Measurements from ENCODE around the gene GNAL. TPM values are rescaled to one million over a fixed set of nuclear protein-coding genes. Genes with fewer than 3 reads are reported as not detected.
"Not testable (repeated sequence)": the region's sequence is repeated elsewhere in the genome, so short reads cannot be mapped to it uniquely, and the experiment has no call there.

GNAL gene
- total RNA-seq, 1 donor from 2014 or later: 5.1 TPM

DNA sequence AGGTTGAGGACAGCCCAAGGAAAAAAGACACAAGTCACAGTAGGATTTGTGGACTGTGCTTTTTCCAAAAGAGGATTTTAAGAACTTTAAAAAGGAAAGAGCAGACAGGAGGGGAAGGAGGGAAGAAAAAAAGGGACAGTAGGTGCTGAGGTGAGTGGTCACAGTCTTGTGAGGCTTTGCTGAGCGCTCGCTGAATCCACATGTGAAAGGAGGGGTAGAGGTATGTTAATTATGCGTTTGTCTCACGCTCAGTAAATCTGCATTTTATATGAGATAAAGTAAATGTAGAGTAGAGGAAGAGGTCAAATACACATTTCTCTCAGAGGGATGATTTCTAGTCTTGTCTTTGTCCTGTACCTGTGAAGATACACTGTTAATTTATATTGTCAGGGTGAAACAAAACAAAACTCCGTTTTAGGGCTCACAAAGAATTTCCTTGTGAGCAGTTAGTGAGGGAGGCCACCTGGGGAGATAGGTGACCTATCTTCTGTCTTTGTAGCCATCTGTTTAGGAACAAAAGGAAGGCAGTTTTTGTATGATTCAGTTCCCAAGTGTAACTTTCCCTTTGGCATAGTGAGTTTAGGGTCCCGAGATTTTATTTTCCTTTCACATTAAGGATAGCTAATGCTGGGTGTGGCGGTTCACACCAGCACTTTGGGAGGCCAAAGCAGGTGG, 25.3 kb downstream of the GNAL start:
- intact Hi-C loops (cut with DNase I): no loop called here
- DNase-seq (ENCODE audit: missing footprints) (no peak), ATAC-seq (no peak)

DNA sequence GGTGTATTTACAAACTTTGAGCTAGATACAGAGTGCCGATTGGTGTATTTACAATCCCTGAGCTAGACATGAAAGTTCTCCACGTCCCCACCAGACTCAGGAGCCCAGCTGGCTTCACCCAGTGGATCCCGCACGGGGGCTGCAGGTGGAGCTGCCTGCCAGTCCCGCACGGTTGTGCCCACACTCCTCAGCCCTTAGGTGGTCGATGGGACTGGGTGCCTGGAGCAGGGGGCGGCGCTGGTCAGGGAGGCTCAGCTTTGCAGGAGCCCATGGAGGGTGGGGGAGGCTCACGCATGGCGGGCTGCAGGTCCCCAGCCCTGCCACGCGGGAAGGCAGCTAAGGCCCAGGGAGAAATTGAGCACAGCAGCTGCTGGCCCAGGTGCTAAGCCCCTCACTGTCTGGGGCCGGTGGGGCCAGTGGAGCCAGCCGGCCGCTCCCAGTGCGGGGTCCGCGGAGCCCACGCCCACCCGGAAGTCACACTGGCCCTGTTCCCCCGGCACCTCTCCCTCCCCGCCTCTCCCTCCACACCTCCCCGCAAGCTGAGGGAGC, 27.8 kb downstream of the GNAL start:
- DNase-seq (ENCODE audit: missing footprints); ATAC-seq; intact Hi-C loops (cut with DNase I): not testable (repeated sequence)

DNA sequence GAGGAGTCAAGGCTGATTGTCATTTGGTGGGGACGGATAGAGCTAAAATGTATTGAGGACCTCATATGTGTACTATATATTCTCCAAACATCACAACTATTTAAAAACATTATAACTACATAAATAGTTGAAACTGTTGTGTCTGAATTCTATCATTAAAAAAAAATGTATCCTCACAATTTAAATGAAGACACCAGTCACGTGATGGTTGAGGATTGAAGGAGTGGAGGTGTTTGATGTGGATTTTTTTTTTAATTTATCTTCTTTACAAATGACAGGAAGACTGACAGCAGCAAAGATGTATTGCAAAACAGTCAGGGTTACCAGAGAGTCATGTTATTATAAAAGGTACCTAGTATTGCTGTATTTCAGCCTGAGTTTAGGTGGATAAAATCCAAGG, 30.0 kb downstream of the GNAL start:
- DNase-seq (ENCODE audit: missing footprints): no peak
- ATAC-seq: no peak

DNA sequence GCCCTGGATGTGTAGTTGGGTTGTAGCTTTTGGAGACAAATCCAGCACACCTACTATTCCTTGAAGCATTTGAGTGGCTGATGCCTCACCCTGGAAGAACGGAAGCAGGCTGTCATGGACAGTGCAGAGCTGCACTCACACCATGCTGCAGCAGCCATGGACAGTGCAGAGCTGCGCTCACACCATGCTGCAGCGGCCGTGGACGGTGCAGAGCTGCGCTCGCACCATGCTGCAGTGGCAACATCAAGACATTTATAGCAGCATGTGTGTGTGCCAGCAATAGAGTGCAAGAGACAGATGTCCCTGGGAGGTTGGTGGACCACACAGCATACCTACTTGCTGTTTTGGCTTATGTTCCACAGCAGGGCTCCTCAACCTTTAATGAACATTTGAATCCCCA, 30.6 kb downstream of the GNAL start:
- ATAC-seq: no peak

More for the DNA sequence above, 30.0 kb downstream of the GNAL start:
- intact Hi-C loops (cut with DNase I): no loop called here

DNA sequence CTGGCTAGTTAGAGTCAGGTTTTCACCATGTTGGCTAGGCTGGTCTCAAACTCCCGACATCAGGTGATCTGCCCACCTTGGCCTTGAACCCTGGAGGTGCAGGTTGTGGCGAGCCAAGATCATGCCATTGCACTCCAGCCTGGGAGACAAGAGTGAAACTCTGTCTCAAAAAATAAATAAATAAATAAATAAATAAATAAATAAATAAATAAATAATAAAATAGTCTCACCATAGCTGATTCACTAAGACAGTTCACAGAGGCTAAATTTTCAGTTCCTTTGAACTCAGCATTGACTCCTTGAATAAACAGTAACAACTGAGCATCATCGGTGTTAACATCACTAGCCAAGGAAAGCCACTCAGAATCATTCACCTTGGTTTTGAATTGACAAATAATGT, 32.7 kb downstream of the GNAL start:
- DNase-seq (ENCODE audit: missing footprints) (no peak), ATAC-seq (no peak)
- intact Hi-C loops (cut with DNase I): no loop called here

More for the DNA sequence above, 30.6 kb downstream of the GNAL start:
- DNase-seq (ENCODE audit: missing footprints): no peak
- intact Hi-C loops (cut with DNase I): no loop called here

DNA sequence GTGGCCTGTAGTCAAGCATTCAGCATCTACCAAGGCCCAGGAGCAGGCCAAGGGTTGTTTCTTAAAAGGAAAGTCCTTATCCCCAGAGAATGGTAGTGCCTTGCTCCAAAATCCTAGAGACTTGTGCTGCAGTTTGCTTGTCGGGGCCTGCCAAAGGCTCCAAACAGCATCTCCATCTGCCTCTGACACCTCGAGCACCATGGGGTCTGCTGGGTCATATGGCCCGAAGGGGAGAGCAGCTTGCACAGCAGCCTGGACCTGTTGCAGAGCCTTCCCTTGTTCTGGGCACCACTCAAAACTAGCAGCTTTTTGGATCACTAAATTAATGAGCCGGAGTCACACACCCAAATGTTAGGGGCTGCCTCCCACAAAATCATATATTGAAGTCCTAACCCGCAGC, 35.7 kb downstream of the GNAL start:
- intact Hi-C loops (cut with DNase I): no loop called here
- ATAC-seq (no peak), DNase-seq (ENCODE audit: missing footprints) (no peak)

DNA sequence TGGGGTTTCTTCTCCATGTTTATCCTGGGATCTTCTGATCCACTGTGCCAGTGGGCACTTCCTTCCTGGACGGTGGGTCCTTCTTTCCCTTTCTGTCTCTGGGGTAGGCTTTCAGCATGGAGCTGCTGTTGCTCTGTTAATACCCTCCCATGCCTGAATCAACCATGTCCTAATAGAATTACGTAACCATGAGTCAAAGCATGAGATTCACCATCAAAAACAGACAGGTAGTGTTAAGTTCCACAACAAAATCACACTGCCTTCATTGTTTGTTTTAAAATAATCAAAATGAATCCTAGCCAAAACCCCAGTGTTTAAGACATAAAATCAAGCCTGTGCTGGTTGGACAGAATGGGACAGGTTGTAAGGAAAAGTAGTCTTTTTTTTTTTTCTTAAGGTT, 37.5 kb downstream of the GNAL start:
- intact Hi-C loops (cut with DNase I): no loop called here
- DNase-seq (ENCODE audit: missing footprints) (no peak), ATAC-seq (no peak)

DNA sequence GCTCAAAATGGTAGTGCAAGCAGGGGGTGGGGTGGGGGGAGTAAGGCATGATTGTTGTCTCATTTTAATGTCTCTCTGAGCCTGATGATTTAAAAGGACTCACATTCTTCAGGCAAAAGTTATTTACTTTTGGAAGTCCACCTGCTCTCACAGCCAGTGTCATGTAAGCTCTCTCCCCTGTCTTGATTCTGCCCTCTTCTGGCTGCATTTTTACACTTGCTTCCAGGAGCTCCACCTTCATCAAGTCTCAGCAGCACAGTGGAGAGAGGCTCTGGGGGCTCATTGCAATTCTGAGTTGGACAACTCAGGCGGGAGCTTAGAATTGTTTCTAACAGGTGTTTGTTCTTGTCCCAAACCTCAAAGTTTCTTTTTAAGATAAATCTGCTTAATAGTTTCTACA, 39.2 kb downstream of the GNAL start:
- ATAC-seq (no peak), DNase-seq (ENCODE audit: missing footprints) (no peak)
- intact Hi-C loops (cut with DNase I): no loop called here

DNA sequence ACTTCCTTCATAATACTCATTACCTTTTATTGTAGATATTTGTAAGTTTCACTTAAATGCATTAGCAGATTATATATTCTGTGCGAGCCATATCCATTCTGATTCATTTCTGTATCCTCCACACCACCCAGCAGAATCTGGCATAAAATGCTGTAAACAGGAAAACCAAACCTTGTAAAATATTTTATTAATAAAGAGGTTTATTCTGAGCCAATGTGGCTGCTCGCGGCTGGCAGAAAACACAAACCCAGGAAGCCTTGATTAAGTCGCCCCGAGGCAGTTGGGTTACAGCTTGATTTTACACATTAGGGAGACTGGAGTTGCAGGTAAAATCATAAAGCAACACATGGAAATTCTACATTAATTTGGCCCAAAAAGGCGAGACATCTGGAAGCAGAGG, 40.5 kb downstream of the GNAL start:
- intact Hi-C loops (cut with DNase I): no loop called here
- ATAC-seq: no peak
- no peak for DNase-seq (ENCODE audit: missing footprints)

DNA sequence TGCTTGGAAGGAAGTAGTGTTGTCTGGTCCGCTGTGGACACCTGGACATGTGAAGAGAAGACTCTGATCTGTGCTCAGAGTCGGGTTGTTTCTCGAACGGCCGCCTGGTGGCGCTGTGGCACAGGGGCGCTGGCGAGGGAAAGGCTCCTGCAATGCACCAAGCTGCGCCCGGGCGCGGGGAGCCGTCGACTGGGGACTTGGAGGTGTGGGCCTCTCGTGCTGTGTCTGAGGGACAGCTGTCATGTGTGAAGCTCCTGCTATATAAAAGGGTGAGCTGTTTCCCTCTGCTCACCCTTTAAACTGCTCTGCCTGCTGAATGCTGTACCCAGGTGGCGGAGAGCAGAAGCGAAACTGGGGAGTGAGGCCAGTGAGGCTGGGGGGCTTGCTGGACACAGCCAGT, 44.0 kb downstream of the GNAL start:
- DNase-seq (ENCODE audit: missing footprints) (peak; percentile 93), ATAC-seq (peak; percentile 86)
- intact Hi-C loops (cut with DNase I): loop anchor here (1.0 to 5.0 kb wide), 4 partner anchors 119 to 306 kb away; partner anchors contain the start of gene CHMP1B

DNA sequence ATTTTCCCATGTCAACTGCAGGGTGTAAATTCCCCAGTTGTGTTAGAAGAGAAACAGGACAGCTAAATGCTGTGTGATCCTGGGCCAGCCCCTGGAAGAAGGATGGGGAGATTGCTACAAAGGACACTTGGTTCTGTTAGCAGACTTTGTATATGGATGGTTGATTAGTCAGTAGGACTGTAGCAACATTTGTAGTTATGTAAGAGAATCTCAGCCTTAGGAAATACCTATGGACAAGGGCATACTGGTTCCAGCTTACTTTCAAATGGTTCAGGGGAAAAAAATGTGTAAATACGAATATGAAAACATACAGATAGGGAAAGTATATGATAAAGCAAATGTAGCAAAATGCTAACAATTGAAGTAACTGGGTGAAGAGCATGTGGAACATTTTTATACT, 47.6 kb downstream of the GNAL start:
- intact Hi-C loops (cut with DNase I): no loop called here
- no peak for ATAC-seq
- DNase-seq (ENCODE audit: missing footprints): no peak

DNA sequence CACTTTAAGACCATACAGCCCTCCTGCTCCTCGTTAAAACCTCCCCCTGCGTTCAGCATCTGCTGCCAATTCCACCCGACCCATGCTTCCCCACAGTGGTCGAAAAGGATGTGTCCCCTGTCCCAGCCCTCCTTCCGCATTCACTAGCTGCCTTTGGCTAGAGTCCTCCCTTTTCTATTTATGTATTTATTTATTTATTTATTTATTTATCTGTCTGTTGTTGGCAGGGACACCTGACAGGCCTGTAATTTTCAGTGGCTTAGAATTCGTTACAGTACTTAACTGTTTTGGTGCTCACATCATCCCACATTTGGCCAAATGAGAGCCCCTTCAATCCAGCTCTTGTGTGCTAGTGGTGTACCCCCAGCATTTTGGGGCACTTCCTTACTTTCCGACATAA, 50.8 kb downstream of the GNAL start:
- intact Hi-C loops (cut with DNase I): no loop called here
- no peak for DNase-seq (ENCODE audit: missing footprints)
- ATAC-seq: peak; percentile 3

DNA sequence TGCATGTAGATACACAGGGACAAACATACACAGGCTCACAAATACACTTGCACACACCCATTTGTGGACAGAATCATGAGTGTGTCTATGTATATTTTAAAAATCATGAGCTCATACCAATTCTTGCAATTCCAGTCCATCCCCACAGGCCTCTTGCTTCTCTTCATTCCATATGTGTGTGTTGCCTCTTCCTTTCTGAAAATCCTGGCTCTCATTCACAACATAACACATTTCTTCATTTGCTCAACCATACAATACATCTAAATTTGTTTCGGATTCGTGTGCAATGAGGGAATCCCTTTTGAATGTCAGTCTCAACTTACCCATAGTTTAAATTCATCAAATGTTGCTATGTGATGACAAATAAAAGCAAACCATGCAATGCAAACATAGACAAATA, 51.4 kb downstream of the GNAL start:
- DNase-seq (ENCODE audit: missing footprints): no peak
- no peak for ATAC-seq
- intact Hi-C loops (cut with DNase I): no loop called here

DNA sequence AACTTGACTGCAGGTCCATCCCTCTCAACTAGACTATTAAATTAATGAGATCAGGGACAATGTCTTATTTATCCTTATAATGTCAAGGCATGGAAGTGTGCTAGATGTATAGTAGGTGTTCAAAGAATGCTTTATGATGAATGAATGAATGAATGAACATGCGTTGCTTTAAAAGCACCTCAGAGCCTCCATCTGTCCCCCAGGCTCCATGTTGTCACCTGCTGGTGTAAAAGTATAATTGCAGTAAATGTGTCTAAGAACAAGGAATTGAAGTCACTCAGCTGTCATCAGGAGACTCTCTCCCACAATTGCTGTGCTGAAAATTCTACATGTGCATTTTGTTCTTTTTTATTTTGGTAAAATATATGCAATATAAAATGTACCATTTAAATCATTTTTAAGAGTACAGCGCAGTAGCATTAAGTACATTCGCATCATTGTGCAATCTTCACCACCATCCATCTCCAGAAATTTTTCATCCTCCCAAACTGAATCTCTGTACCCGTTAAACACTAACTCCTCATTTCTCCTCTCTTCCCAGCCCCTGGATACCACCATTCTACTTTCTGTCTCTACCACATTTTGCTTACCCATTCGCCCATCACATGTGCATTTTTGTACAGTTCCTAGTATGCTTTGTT, 52.6 kb downstream of the GNAL start:
- ATAC-seq (no peak), DNase-seq (ENCODE audit: missing footprints) (no peak)
- intact Hi-C loops (cut with DNase I): no loop called here

DNA sequence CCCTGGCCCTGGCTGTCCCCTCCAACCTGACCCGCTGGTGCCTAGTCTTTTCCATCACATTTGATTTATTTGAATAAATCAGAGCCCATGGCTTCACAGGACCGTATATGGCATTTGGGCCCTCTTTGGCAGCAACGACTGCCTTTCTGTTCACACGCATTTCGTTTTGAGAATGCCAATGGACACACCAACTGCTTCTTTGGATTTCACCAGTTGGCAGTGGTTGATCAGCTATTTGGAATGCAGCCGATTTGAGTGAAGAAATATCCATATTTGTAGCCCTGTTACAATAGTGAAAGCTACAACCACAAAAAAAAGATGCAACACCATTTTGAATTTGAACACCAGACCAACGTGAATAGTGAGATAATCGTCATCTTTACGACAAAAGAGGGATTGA, 56.5 kb downstream of the GNAL start:
- DNase-seq (ENCODE audit: missing footprints) (no peak), ATAC-seq (no peak)
- intact Hi-C loops (cut with DNase I): no loop called here

DNA sequence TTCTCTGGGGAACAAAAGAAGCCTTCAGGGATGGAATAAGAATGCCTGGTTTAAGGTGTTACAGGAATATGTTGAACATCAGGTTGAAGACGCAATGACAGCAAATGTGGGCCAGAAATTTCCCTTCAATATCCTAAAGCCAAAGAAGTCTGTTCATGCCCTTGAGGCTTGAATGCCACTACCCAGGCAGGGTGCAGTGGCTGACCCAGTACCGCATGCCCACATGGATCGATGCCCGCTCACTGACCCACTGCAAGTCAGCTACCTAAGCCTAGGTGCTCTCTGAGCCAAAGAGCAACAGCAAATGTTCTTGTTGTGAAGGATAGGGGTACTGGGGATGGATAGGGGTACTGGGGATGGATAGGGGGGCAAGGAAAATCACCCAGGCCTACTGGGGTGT, 58.2 kb downstream of the GNAL start:
- intact Hi-C loops (cut with DNase I): no loop called here
- DNase-seq (ENCODE audit: missing footprints): no peak
- ATAC-seq: no peak

DNA sequence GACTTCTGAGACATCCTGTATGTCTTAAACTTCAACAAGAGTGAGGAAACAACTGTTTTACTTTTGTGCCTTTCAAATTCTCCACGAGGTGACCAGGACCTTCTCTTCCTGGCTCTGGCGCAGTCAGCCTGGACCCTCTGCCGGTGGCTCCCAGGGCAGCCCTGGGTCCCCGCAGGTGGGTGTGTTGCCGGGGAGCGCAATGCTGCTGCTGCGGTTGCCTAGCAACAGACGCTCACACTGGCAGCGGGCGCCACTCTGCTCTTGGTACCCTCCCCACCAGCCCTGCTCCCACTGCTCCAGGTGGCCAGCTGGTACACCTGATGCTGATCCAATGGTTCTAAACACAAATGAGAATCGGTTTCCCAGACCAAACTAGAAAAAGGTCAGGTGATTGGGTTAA, 58.7 kb downstream of the GNAL start:
- ATAC-seq: no peak
- intact Hi-C loops (cut with DNase I): no loop called here

DNA sequence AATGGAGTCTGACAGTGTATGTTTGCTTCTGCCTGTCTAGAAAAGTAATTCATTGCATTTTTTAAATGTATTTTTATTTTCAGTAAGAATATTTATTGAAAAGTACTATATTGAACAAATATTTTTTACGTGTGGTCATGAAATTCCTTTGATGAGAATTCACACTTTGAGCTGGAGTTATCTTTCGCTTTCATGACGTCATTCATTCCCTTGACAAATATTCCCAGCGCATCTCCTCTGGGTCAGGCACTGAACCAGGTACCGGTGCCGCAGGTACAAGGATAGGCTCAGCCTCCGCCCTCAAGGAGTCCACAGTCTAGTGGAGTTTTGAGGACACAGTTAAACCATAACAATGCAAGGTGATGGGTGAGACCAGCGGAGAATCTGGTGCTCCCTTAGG, 60.2 kb downstream of the GNAL start:
- intact Hi-C loops (cut with DNase I): no loop called here
- DNase-seq (ENCODE audit: missing footprints) (no peak), ATAC-seq (no peak)

More for the DNA sequence above, 58.7 kb downstream of the GNAL start:
- DNase-seq (ENCODE audit: missing footprints): no peak

DNA sequence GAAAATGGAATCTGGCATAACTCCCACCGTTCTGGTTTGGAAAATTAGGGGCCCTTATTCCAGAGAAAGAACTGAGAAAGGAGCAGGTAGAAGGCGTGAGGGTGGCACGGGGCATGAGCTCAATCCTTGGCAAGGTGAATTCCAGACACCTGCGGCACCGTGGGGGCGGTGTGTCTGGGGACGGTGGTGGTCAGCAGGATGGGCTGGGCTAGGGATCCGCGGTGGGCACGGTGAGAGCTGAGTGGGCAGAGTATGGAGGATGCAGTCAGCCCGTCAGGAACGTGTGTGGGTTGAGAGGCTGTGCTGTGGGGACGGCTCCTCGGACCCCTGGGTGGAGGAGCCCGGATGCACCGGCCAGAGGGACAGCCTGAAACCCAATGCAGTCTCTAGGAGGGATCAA, 61.1 kb downstream of the GNAL start:
- DNase-seq (ENCODE audit: missing footprints) (no peak), ATAC-seq (no peak)
- intact Hi-C loops (cut with DNase I): loop anchor here (10.0 kb wide), 1 partner anchor 55 kb away; no protein-coding TSS in a partner anchor

DNA sequence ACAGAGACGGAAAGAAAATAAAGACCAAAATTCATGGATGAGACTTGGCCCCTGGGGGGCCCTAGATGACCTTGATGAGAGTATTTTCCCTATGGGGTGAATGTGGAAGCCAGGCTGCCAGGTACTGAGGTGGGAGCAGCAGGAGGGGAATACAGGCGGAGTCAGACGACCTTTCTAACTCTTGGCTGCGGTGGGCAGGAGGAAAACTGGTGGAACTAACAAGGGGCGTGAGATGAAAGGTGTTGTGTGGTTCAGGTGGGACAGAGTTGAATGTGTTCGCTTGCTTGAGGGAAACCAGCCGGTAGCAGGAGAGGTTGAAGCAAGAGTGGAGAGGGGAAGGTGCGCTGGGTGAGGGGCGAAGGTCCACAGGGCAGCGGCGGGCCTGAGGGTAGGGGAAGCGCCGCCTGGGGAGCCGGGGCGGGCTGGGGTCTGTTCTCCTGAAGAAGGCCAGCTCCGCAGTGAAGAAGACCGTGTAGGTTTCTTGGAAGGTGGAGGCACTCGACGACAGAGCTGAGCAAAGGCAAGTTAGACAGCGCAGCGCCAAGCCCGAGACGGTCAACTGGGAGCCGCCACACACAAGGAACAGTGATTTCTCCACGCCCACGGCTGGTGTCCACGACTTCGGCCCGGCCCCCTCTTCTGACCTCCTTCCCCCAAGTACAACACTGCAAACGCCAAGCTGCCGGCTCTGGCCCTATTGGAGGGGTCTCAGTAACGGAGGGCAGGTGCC, 61.7 kb downstream of the GNAL start:
- intact Hi-C loops (cut with DNase I): loop anchor here (10.0 kb wide), 1 partner anchor 54 kb away; no protein-coding TSS in a partner anchor
- ATAC-seq (no peak), DNase-seq (ENCODE audit: missing footprints) (no peak)

Measured in Right ventricle myocardium inferior (tissue), 1 donor.